Subcutaneous abdominal adipose tissue (tissue), 5 donors: Measurements from ENCODE around the gene VAC14.

Experiments used
- H3K27ac ChIP-seq: one replicate; pipeline ENCODE4 v1.7.0; 2013; ENCODE audit warnings: low read depth, mild to moderate bottlenecking, inconsistent platforms, low read length, moderate library complexity
- H3K27me3 ChIP-seq, 5 donors: one replicate each; pipeline ENCODE4 v1.7.0; 2013; ENCODE audit warnings: low read length in 5 of 5, inconsistent platforms in 1 of 5; ENCODE audit not compliant: control insufficient read depth in 5 of 5, insufficient read depth in 4 of 5
- H3K36me3 ChIP-seq, 5 donors: one replicate each; pipeline ENCODE4 v1.7.0; 2013; ENCODE audit warnings: low read length in 5 of 5; ENCODE audit not compliant: control insufficient read depth in 5 of 5, insufficient read depth in 5 of 5
- H3K4me1 ChIP-seq, 5 donors: one replicate each; pipeline ENCODE4 v1.7.0; 2013; ENCODE audit warnings: low read length in 5 of 5, mild to moderate bottlenecking in 3 of 5, moderate library complexity in 1 of 5; ENCODE audit not compliant: control insufficient read depth in 5 of 5, insufficient read depth in 5 of 5
- H3K4me3 ChIP-seq, 5 donors: one replicate each; pipeline ENCODE4 v1.7.0; 2013; ENCODE audit warnings: low read length in 5 of 5, low read depth in 1 of 5
- H3K9ac ChIP-seq, 5 donors: one replicate each; pipeline ENCODE4 v1.7.0; 2013; ENCODE audit warnings: low read length in 5 of 5, mild to moderate bottlenecking in 4 of 5, moderate library complexity in 3 of 5
- H3K9me3 ChIP-seq, 5 donors: one replicate each; pipeline ENCODE4 v1.7.0; 2013; ENCODE audit warnings: low read length in 5 of 5; ENCODE audit not compliant: control insufficient read depth in 5 of 5
- donor health status: healthy.
- donor health status: healthy.
- donor health status: healthy.
- donor health status: healthy.
- donor health status: healthy.

VAC14 gene

GRCh38 chr16:70788668-70789594 lies 12.0 kb downstream of the VAC14 start:
- H3K9me3 ChIP-seq = no peaks in the 10 kb centered on the region
- H3K4me1 ChIP-seq = peaks cover 0 to 3% (median 0%) of the 10 kb centered on the region in 5 donors
- no peak overlapping the region for H3K9ac ChIP-seq
- peaks cover 0 to 49% (median 27%) of the 10 kb centered on the region in 5 donors for H3K36me3 ChIP-seq
- H3K4me3 ChIP-seq = no peak overlapping the region
- no peaks in the 10 kb centered on the region for H3K27me3 ChIP-seq
- no peak overlapping the region for H3K27ac ChIP-seq

DNA sequence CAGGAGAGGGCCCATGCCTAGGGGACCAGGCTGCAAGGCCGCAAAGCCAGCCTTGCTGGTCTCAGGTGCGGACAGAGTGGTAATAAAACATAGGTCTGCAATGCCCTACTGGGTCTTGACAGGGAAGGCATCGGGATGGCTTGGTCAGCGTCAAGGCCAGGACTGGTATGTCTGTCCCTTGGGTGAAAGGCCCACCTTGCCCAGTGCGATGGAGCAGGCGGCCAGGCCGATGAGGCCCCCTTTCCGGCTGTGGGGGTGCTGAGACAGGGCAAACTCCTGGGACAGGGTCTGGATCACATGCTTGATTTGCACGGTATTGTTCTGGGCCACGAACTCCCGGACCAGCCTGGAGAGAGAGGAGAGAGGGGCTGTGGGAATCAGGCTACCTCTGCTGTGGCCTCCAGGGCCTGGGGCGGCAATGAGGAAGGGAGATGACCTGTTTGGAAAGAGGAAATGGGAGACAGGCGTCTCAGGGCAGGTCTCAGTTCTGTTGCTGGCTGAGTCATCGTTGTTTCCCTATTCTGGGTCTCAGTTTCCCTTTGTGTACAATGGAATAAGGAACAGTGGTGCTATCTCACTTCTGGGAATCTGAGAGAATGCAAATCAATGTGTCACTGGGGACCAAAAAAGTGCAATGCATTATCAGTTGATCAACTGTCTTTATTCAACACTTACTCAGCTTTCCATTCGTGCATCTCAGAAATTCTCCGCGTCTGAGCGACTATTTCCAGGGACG lies 14.8 kb downstream of the VAC14 start:
- no peaks in the 10 kb centered on the region for H3K27me3 ChIP-seq
- no peak overlapping the region for H3K9ac ChIP-seq
- H3K36me3 ChIP-seq = peaks cover 0 to 76% (median 55%) of the 10 kb centered on the region in 5 donors
- H3K27ac ChIP-seq = no peak overlapping the region
- peaks cover 0 to 1% (median 0%) of the 10 kb centered on the region in 5 donors for H3K9me3 ChIP-seq
- H3K4me3 ChIP-seq = no peak overlapping the region
- peaks cover 0 to 3% (median 0%) of the 10 kb centered on the region in 5 donors for H3K4me1 ChIP-seq

- Histone ChIP-seq H3K4me3 (no peak overlapping the region), H3K36me3 (peaks cover 0 to 89% (median 64%) of the 10 kb centered on the region in 5 donors), H3K9ac (no peak overlapping the region), H3K9me3 (peaks cover 0 to 4% (median 0%) of the 10 kb centered on the region in 5 donors), H3K27ac (no peak overlapping the region), H3K4me1 (peaks cover 0 to 3% (median 0%) of the 10 kb centered on the region in 5 donors), H3K27me3 (no peaks in the 10 kb centered on the region)
Observed at GRCh38 chr16:70784692-70785555, 16.0 kb downstream of the VAC14 start.

- no peak overlapping the region for H3K9ac ChIP-seq
- H3K36me3 ChIP-seq = peaks cover 0 to 87% (median 74%) of the 10 kb centered on the region in 5 donors
- H3K9me3 ChIP-seq = peaks cover 0 to 4% (median 0%) of the 10 kb centered on the region in 5 donors
- peaks cover 0 to 7% (median 1%) of the 10 kb centered on the region in 5 donors for H3K4me1 ChIP-seq
- H3K27me3 ChIP-seq = no peaks in the 10 kb centered on the region
- H3K27ac ChIP-seq = no peak overlapping the region
- H3K4me3 ChIP-seq = no peak overlapping the region
Observed at GRCh38 chr16:70782237-70782636, 18.7 kb downstream of the VAC14 start.

DNA sequence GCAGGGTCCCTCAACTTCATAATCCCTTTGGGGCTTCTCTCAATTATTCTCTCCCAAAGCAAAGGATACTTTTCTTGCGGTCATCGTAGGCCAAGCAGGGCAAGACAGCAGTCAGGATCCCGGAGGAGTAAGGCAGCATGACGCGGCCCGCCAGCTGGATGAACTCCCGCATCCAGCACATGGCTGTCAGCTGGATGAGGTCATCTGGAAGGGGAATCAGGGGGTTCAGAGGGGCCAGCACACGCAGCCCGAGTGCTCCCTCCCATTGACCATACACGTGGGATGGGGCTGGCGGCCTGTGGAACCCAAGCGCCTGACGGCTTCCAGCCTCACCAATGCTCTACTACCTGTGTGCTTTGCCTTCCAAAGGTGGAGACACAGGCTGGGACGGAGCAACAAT lies 19.2 kb downstream of the VAC14 start:
- no peak overlapping the region for H3K9ac ChIP-seq
- H3K27ac ChIP-seq = no peak overlapping the region
- peaks cover 0 to 4% (median 0%) of the 10 kb centered on the region in 5 donors for H3K9me3 ChIP-seq
- no peaks in the 10 kb centered on the region for H3K27me3 ChIP-seq
- peaks cover 0 to 7% (median 1%) of the 10 kb centered on the region in 5 donors for H3K4me1 ChIP-seq
- no peak overlapping the region for H3K4me3 ChIP-seq
- H3K36me3 ChIP-seq = peaks cover 0 to 84% (median 76%) of the 10 kb centered on the region in 5 donors

DNA sequence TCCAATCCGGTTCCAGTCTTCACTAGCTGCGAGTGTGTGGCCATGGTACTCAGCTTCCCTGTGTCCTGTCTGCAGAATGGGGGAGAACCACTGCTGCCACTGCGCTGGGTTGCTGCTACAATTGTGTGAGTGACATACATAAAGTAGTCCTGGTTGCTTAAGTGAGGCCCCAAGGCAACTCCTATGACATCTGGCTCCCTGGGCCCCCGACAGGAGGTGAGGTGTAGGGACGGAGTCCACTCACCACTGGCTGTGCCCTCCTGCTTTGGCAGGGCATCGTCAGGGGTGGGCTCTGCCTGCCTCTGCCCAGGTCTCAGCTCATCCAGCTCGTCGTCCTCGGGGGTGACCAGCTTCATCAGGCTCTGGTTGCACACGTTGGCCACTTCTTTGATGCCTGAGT lies 20.4 kb downstream of the VAC14 start:
- no peaks in the 10 kb centered on the region for H3K27me3 ChIP-seq
- no peak overlapping the region for H3K9ac ChIP-seq
- peaks cover 0 to 77% (median 67%) of the 10 kb centered on the region in 5 donors for H3K36me3 ChIP-seq
- H3K4me1 ChIP-seq = peaks cover 0 to 6% (median 1%) of the 10 kb centered on the region in 5 donors
- H3K9me3 ChIP-seq = peaks cover 0 to 4% (median 0%) of the 10 kb centered on the region in 5 donors
- H3K27ac ChIP-seq = no peak overlapping the region
- H3K4me3 ChIP-seq = no peak overlapping the region

DNA sequence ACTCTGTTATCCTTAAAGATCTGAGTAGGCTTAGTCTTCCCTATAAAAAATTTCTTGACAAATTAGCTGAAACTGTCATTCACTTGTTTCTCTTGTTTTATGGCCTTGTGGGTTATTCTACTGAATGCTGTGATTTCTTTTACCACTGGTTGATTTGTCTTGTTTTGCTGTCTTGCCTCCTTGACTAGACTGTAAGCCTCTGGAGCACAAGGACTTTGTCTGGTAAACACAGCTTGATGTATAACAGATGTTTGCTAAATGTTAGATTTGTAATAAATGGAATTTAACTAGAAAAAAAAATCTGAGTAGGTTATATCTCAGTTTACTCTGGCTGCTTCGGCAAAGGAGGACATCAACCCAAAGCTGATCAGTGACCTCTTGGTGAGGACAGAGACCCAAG lies 21.6 kb downstream of the VAC14 start:
- peaks cover 0 to 67% (median 57%) of the 10 kb centered on the region in 5 donors for H3K36me3 ChIP-seq

DNA sequence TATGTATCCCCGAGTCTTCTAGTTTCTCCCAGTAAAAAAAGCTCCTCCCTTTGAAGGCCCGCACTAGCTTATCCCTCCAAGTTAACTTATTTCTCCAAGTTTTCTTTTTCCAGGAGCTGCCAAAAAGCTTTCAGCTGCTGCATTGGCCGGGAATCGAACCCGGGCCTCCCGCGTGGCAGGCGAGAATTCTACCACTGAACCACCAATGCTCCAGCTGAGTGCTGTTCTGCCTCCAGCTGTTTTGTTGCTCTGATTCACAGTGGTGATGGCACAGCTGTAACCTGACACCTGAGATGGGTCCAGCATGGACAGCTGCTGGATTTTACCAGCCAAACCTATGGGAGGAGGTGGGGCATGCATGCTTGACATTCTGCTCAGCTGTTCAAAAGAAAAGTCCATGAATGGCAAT lies 22.1 kb downstream of the VAC14 start:
- H3K4me3 ChIP-seq = no peak overlapping the region
- peaks cover 2 to 67% (median 57%) of the 10 kb centered on the region in 5 donors for H3K36me3 ChIP-seq
- H3K27ac ChIP-seq = peak overlapping the region; percentile 30
- H3K9me3 ChIP-seq = peaks cover 0 to 4% (median 0%) of the 10 kb centered on the region in 5 donors
- H3K27me3 ChIP-seq = no peaks in the 10 kb centered on the region
- H3K9ac ChIP-seq = no peak overlapping the region
- peaks cover 0 to 5% (median 1%) of the 10 kb centered on the region in 5 donors for H3K4me1 ChIP-seq

More for the DNA sequence above, 21.6 kb downstream of the VAC14 start:
- H3K27ac ChIP-seq = no peak overlapping the region
- H3K4me1 ChIP-seq = peaks cover 0 to 5% (median 1%) of the 10 kb centered on the region in 5 donors
- no peaks in the 10 kb centered on the region for H3K27me3 ChIP-seq
- peaks cover 0 to 4% (median 0%) of the 10 kb centered on the region in 5 donors for H3K9me3 ChIP-seq
- H3K9ac ChIP-seq = no peak overlapping the region
- H3K4me3 ChIP-seq = no peak overlapping the region

DNA sequence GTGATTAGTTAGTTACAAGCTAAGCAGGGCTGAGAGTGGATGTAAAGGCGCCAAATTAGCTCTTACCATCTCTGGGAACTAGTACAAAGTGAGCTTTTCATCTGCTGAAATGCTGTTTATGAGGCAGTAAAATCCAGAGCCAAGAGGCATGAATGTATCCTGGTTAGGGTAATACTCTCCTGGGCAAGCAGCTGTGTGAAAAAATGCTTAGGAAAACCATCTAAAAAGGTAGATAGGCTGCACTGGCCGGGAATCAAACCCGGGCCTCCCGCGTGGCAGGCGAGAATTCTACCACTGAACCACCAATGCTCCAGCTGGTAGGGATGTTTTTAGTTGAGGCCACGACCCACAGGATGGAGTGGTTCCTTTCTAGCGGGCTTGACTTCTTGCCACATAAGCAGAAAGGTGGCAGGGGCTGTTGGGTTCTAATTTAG lies 23.0 kb downstream of the VAC14 start:
- Histone ChIP-seq H3K27me3 (no peaks in the 10 kb centered on the region), H3K27ac (peak overlapping the region; percentile 30), H3K4me3 (no peak overlapping the region), H3K4me1 (peaks cover 0 to 5% (median 1%) of the 10 kb centered on the region in 5 donors), H3K36me3 (peaks cover 3 to 62% (median 51%) of the 10 kb centered on the region in 5 donors), H3K9ac (no peak overlapping the region), H3K9me3 (peaks cover 0 to 4% (median 0%) of the 10 kb centered on the region in 5 donors)
